MM.1S (cell line): ENCODE data around the gene MXRA5.

Experiments
- DNase-seq: peaks from one replicate; pipeline ENCODE4 v3.0.0-alpha.2; 2015
- H2AFZ ChIP-seq: fragments of 300-600 bp; sonication (generic); 2 replicates; pipeline ENCODE4 v1.6.0; 2016; ENCODE audit warnings: antibody characterized with exemption, low read length
- H3F3A ChIP-seq: fragments of 300-600 bp; sonication (generic); 2 replicates; pipeline ENCODE4 v1.6.1; 2016; ENCODE audit warnings: mild to moderate bottlenecking, antibody characterized with exemption, low read length, moderate library complexity, mixed read lengths; ENCODE audit not compliant: insufficient read depth
- H3K27ac ChIP-seq: fragments of 300-600 bp; sonication (generic); 2 replicates; pipeline ENCODE4 v1.5.1; 2016; ENCODE audit warnings: mild to moderate bottlenecking, low read length
- H3K27me3 ChIP-seq: fragments of 300-600 bp; sonication (generic); replicated peaks from 2 replicates; pipeline ENCODE4 v1.6.0; 2016; ENCODE audit warnings: low read length; ENCODE audit not compliant: insufficient read depth
- H3K36me3 ChIP-seq: fragments of 300-600 bp; sonication (generic); replicated peaks from 2 replicates; pipeline ENCODE4 v1.6.1; 2016; ENCODE audit warnings: mild to moderate bottlenecking, low read length, mixed read lengths; ENCODE audit not compliant: insufficient read depth
- H3K4me1 ChIP-seq: fragments of 300-600 bp; sonication (generic); 2 replicates; pipeline ENCODE4 v1.6.1; 2016; ENCODE audit warnings: low read length, mixed read lengths
- H3K4me2 ChIP-seq: fragments of 300-600 bp; sonication (generic); 2 replicates; pipeline ENCODE4 v1.6.0; 2016; ENCODE audit warnings: low read depth, low read length
- H3K4me3 ChIP-seq: fragments of 300-600 bp; sonication (generic); 2 replicates; pipeline ENCODE4 v1.5.1; 2016; ENCODE audit warnings: low read length, mixed read lengths
- H3K79me2 ChIP-seq: fragments of 300-600 bp; sonication (generic); 2 replicates; pipeline ENCODE4 v1.6.1; 2016; ENCODE audit warnings: mixed run types, low read length, mixed read lengths
- H3K9ac ChIP-seq: fragments of 300-600 bp; sonication (generic); 2 replicates; pipeline ENCODE4 v1.6.1; 2016; ENCODE audit warnings: low read length, mixed read lengths
- H3K9me2 ChIP-seq: fragments of 300-600 bp; sonication (generic); replicated peaks from 2 replicates; pipeline ENCODE4 v1.6.1; 2016; ENCODE audit warnings: mild to moderate bottlenecking, low read length, mixed read lengths; ENCODE audit not compliant: insufficient read depth
- H3K9me3 ChIP-seq: fragments of 300-600 bp; sonication (generic); replicated peaks from 2 replicates; pipeline ENCODE4 v1.6.1; 2016; ENCODE audit warnings: mild to moderate bottlenecking, low read length, mixed read lengths; ENCODE audit not compliant: insufficient read depth
- H4K20me1 ChIP-seq: fragments of 300-600 bp; sonication (generic); 2 replicates; pipeline ENCODE4 v1.6.1; 2016; ENCODE audit warnings: mild to moderate bottlenecking, low read length, moderate library complexity, mixed read lengths; ENCODE audit not compliant: insufficient read depth
- EZH2 ChIP-seq: fragments of 300-600 bp; sonication (generic); optimal IDR thresholded peaks from 2 replicates; pipeline ENCODE3; 2017; ENCODE audit warnings: low read depth, mild to moderate bottlenecking, antibody characterized with exemption, low read length, mixed read lengths
- EZH2phosphoT487 ChIP-seq: fragments of 300-600 bp; sonication (generic); IDR thresholded peaks from 2 replicates; pipeline ENCODE4 v1.6.1; 2018; ENCODE audit warnings: antibody characterized with exemption, low read length
- TF ChIP-seq, protein P1 (sequence below): fragments of 300-600 bp; sonication (generic); IDR thresholded peaks from 2 replicates; pipeline ENCODE4 v1.5.1; 2016; ENCODE audit warnings: antibody characterized with exemption, low read length, mixed read lengths

Gene MXRA5

DNA sequence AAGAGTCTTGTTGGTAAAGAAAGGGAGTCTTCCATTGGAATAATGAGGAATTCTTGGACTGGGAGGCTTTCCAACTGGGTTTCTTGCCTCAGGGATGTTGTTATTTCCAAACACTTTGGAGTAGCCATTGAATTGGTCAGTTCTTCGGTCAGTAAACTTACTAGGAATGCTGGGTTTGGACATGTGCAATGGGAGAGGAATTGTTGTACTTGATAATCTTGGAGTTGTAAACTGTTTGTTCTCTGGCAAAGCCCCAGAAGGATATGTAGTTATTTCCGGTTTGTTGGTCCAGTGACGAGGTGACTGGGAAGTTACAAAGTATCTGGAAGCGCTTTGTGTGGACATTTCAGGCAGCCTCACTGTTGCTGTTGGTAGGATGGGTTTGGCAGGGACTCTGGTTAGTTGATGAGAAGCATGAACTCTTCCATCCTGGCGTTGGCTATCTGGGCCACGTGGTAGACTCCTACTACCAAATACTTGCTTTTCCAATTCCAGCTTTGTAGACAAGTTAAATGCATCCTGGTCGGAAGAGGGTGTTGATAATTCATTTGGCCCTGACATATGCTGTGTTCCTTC, 25.9 kb downstream of the MXRA5 start:
- Histone ChIP-seq H3K9me2 (no peaks in the 10 kb centered on the region), H3K36me3 (no peaks in the 10 kb centered on the region), H3K9ac (no peak overlapping the region), H3K27ac (no peak overlapping the region), H3F3A (no peaks in the 10 kb centered on the region), H2AFZ (no peak overlapping the region), H3K27me3 (no peaks in the 10 kb centered on the region), H3K4me3 (no peak overlapping the region), H4K20me1 (no peaks in the 10 kb centered on the region), H3K4me2 (no peak overlapping the region), H3K9me3 (no peaks in the 10 kb centered on the region), H3K79me2 (no peaks in the 10 kb centered on the region), H3K4me1 (no peaks in the 10 kb centered on the region)
- no peak for DNase-seq
- TF ChIP-seq, protein P1, sequence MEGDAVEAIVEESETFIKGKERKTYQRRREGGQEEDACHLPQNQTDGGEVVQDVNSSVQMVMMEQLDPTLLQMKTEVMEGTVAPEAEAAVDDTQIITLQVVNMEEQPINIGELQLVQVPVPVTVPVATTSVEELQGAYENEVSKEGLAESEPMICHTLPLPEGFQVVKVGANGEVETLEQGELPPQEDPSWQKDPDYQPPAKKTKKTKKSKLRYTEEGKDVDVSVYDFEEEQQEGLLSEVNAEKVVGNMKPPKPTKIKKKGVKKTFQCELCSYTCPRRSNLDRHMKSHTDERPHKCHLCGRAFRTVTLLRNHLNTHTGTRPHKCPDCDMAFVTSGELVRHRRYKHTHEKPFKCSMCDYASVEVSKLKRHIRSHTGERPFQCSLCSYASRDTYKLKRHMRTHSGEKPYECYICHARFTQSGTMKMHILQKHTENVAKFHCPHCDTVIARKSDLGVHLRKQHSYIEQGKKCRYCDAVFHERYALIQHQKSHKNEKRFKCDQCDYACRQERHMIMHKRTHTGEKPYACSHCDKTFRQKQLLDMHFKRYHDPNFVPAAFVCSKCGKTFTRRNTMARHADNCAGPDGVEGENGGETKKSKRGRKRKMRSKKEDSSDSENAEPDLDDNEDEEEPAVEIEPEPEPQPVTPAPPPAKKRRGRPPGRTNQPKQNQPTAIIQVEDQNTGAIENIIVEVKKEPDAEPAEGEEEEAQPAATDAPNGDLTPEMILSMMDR: no peak
- TF ChIP-seq EZH2phosphoT487: no peak
- TF ChIP-seq EZH2: no peak

DNA sequence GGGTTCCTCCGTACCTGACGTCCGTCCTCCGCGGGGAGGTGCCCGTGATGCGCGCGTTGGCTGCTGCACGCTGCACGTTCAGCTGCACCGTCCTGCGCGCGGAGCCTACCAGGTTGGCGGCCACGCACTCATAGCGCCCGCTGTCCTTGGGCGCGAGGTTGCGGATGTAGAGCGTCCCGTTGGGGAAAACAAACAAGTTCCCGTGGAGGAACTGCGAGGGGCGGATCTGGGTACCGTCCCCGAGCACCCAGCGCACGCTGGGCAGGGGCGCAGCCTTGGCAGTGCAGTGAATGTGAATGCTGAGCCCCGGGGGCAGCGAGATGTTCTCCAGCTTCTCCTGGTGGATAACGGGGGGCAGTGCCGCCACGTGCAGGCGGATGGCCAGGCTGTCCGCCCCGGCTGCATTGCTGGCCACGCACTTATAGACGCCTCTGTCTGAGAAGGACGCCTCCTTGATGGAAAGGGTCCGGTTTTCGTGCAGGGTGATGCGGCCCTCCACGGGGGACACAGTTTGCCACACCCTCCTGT, 29.2 kb downstream of the MXRA5 start:
- Histone ChIP-seq H3K9ac (no peak overlapping the region), H3K9me2 (no peaks in the 10 kb centered on the region), H3K4me3 (no peak overlapping the region), H3F3A (no peaks in the 10 kb centered on the region), H3K4me2 (no peak overlapping the region), H4K20me1 (no peaks in the 10 kb centered on the region), H3K27ac (no peak overlapping the region), H3K36me3 (no peaks in the 10 kb centered on the region), H2AFZ (no peak overlapping the region), H3K4me1 (no peaks in the 10 kb centered on the region), H3K79me2 (no peaks in the 10 kb centered on the region), H3K9me3 (no peaks in the 10 kb centered on the region), H3K27me3 (no peaks in the 10 kb centered on the region)
- TF ChIP-seq EZH2phosphoT487: no peak
- TF ChIP-seq, protein P1: no peak
- DNase-seq: no peak

DNA sequence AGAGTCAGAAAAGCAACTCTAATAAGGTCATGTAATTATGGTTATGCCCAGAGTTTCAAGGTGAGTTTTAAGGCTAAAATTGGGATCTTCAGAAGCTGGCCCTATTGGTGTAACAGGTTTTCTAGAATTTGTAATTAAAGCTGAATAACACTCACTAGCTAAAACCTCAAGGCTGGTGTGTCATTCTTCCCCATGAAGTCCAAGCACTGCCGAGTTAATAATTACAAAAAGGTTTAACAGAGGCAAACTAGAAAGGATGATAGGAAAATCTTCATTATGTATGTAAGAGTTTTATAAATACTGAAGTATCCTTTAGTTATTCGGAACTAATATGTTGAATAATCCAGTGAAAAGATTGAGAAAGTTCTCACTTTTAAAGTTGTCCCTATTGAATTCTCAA, 34.3 kb downstream of the MXRA5 start:
- Histone ChIP-seq H4K20me1 (no peaks in the 10 kb centered on the region), H3K27ac (no peak overlapping the region), H3K4me2 (no peak overlapping the region), H2AFZ (no peak overlapping the region), H3K9me3 (no peaks in the 10 kb centered on the region), H3K9ac (no peak overlapping the region), H3K27me3 (no peaks in the 10 kb centered on the region), H3K9me2 (no peaks in the 10 kb centered on the region), H3F3A (no peaks in the 10 kb centered on the region), H3K4me3 (no peak overlapping the region), H3K36me3 (no peaks in the 10 kb centered on the region), H3K4me1 (no peaks in the 10 kb centered on the region), H3K79me2 (no peaks in the 10 kb centered on the region)
- no peak for DNase-seq
- TF ChIP-seq EZH2 (no peak), EZH2phosphoT487 (no peak)
- TF ChIP-seq, protein P1: no peak
